T-helper 1 cell treated with Interleukin-12 subunit alpha and Interleukin-12 subunit beta and Interleukin-4 antibody, amounts not matched to agents 30 ng/mL and 1 ng/mL, for 36 hours (primary cell): ENCODE results near the gene KCNH6. TPM values are rescaled to one million over a fixed set of nuclear protein-coding genes. Genes with fewer than 3 reads are reported as not detected.

Experiments used
- intact Hi-C: fragments of 100-400 bp; cut with micrococcal nuclease; formaldehyde crosslinking; loops from one replicate; pipeline ENCODE4 v1.15.1; 2024
- total RNA-seq: library from RNA; stranded (reverse); gene quantifications from 2 replicates; pipeline ENCODE4 v1.2.3, GENCODE V29; 2022

Gene KCNH6
- total RNA-seq, 1 donor from 2014 or later, result not detected

- intact Hi-C loops, result no loop called here
Observed at GRCh38 chr17:63530557-63531021, 7.4 kb downstream of the KCNH6 start.

- intact Hi-C loops, result no loop called here
Observed at GRCh38 chr17:63531022-63531965, 8.1 kb downstream of the KCNH6 start.

- intact Hi-C loops, result no loop called here
Observed at GRCh38 chr17:63533433-63534077, 10.4 kb downstream of the KCNH6 start.

GRCh38 chr17:63534078-63534570, 11.0 kb downstream of the KCNH6 start:
- intact Hi-C loops, result no loop called here

GRCh38 chr17:63534816-63535455, 11.8 kb downstream of the KCNH6 start:
- intact Hi-C loops, result no loop called here

GRCh38 chr17:63535640-63536039, 12.5 kb downstream of the KCNH6 start:
- intact Hi-C loops, result no loop called here

- intact Hi-C loops, result no loop called here
Observed at GRCh38 chr17:63537001-63537400, 13.8 kb downstream of the KCNH6 start.

- intact Hi-C loops, result no loop called here
Observed at GRCh38 chr17:63537991-63538692, 15.0 kb downstream of the KCNH6 start.

GRCh38 chr17:63538693-63539595, 15.8 kb downstream of the KCNH6 start:
- intact Hi-C loops, result no loop called here

GRCh38 chr17:63540590-63540989, 17.4 kb downstream of the KCNH6 start:
- intact Hi-C loops, result no loop called here

- intact Hi-C loops, result no loop called here
Observed at GRCh38 chr17:63542218-63542545, 19.0 kb downstream of the KCNH6 start.

- intact Hi-C loops, result no loop called here
Observed at GRCh38 chr17:63542942-63543821, 20.0 kb downstream of the KCNH6 start.

GRCh38 chr17:63543822-63544420, 20.8 kb downstream of the KCNH6 start:
- intact Hi-C loops, result no loop called here

- intact Hi-C loops, result no loop called here
Observed at GRCh38 chr17:63544467-63545301, 21.5 kb downstream of the KCNH6 start.

GRCh38 chr17:63546308-63547082, 23.3 kb downstream of the KCNH6 start:
- intact Hi-C loops, result no loop called here

- intact Hi-C loops, result no loop called here
Observed at GRCh38 chr17:63547083-63547523, 23.9 kb downstream of the KCNH6 start.
